ENCODE results near the gene CDK2. TPM values are rescaled to one million over a fixed set of nuclear protein-coding genes. Genes with fewer than 3 reads are reported as not detected.

CDK2 gene
- total RNA-seq, 1 donor from 2014 or later = 26.0 TPM

DNA sequence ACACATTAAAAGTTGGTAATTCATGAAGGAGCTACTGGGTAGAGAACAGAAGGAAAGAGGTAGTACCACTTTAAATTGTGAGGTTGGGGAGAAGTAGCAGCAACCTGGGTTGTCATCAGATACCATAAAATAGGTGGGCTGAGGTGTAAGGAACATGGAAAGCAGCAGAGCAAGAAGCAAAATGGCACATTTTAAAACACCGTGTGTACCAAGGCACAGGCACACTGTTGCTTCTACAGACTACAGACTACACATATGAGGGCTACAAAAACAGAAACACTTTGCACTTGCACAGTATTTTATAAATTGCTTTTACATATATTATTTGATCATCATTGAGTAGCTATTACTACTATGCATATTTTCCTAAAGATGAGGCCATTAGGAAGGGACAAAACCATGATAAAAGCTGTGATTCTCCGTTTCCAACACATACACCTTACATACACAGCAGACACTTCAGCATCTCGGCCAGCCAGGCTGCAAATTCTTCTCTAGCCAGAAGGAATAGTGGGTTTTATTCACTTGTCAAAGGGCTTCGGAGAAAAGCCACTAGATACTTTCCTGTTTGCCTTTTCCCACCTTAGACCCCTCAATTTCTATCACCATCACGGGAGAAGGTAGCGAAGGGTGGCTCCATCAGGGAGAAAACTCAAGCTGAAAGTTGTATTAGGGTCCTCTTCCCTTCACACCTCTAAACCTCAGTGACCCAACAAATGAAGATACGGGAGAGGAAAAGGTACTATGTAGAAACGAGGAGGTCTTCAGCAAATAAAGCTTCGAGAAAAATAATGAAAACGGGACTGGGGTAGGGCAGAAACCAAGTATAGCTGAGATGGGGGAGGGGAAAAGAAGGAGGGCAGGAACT, 40.5 kb upstream of the CDK2 start:
- H3K9me3 ChIP-seq = no peaks in the 10 kb centered on the region
- no peaks in the 10 kb centered on the region for H3K36me3 ChIP-seq
- H3K27ac ChIP-seq = peak overlapping the region; percentile 94
- H3K4me3 ChIP-seq = peak overlapping the region; percentile 69 to 87
- peaks cover 46% of the 10 kb centered on the region for H3K4me1 ChIP-seq
- DNase-seq (ENCODE audit: extremely low spot score in 2 of 2) = no peak
- H3K27me3 ChIP-seq = no peaks in the 10 kb centered on the region
- TF ChIP-seq POLR2A (IDR thresholded peaks at IDR 0.05) (no peak), POLR2AphosphoS5 (IDR thresholded peaks at IDR 0.05; ENCODE audit: insufficient read depth in 1 of 2, low read depth in 1 of 2) (no peak)
- TF ChIP-seq, protein P1, sequence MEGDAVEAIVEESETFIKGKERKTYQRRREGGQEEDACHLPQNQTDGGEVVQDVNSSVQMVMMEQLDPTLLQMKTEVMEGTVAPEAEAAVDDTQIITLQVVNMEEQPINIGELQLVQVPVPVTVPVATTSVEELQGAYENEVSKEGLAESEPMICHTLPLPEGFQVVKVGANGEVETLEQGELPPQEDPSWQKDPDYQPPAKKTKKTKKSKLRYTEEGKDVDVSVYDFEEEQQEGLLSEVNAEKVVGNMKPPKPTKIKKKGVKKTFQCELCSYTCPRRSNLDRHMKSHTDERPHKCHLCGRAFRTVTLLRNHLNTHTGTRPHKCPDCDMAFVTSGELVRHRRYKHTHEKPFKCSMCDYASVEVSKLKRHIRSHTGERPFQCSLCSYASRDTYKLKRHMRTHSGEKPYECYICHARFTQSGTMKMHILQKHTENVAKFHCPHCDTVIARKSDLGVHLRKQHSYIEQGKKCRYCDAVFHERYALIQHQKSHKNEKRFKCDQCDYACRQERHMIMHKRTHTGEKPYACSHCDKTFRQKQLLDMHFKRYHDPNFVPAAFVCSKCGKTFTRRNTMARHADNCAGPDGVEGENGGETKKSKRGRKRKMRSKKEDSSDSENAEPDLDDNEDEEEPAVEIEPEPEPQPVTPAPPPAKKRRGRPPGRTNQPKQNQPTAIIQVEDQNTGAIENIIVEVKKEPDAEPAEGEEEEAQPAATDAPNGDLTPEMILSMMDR (IDR thresholded peaks at IDR 0.05) = no peak
- intact Hi-C loops (cut with DNase I) = no loop called here

DNA sequence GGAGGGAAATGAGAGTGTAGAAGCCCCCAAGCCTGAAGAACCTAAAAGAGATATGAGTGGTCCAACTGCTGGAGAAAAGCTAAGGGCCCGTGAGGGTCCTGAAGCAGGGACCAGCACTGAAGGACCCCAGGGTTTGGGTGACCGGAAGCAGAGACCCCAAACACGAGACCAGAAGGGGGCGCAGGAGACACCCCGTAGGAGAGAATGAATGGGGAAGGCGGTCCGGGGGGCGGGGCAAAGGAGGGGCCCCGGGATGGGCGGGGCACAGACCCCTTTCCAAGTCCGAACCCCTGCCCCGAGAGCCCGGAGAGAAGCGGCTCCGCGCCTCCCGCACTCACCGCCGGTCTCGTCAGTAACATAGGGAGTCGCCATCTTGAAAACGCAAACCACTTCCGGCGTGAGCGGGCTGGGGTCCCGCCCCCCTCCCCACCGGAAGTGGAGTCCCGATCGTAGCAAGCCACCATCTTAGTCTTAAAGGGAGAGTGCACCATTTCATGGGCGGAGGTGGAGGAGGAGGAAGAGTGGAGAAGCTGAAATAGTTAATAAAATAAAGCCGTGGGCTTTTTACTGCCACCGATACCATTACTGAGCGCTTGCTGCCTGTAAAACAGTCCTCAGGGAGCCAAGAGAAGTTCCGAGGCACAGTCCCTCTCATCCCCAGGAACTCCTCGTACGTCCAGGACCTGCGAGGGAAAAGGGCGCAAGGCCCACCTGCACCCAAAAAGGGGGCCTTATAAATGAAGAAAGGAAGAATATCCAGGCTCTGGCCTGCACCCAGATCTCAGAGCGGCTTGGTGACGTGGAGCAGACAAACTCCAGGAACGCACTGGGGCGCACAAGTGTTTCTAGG, 39.7 kb upstream of the CDK2 start:
- H3K9me3 ChIP-seq = no peaks in the 10 kb centered on the region
- H3K4me1 ChIP-seq = peaks cover 48% of the 10 kb centered on the region
- TF ChIP-seq POLR2A (IDR thresholded peaks at IDR 0.05) = peak in 1 of 2 donors; percentile 40
- TF ChIP-seq POLR2AphosphoS5 (IDR thresholded peaks at IDR 0.05; ENCODE audit: insufficient read depth in 1 of 2, low read depth in 1 of 2) = peak; percentile 77 to 82
- TF ChIP-seq, protein P1 (IDR thresholded peaks at IDR 0.05) = peak; percentile 43 to 96 (median 73)
- intact Hi-C loops (cut with DNase I) = no loop called here
- peak overlapping the region; percentile 94 for H3K27ac ChIP-seq
- DNase-seq (ENCODE audit: extremely low spot score in 2 of 2) = peak in 1 of 2 donors; percentile 95
- no peaks in the 10 kb centered on the region for H3K36me3 ChIP-seq
- H3K27me3 ChIP-seq = no peaks in the 10 kb centered on the region
- peak overlapping the region; percentile 69 to 87 for H3K4me3 ChIP-seq

DNA sequence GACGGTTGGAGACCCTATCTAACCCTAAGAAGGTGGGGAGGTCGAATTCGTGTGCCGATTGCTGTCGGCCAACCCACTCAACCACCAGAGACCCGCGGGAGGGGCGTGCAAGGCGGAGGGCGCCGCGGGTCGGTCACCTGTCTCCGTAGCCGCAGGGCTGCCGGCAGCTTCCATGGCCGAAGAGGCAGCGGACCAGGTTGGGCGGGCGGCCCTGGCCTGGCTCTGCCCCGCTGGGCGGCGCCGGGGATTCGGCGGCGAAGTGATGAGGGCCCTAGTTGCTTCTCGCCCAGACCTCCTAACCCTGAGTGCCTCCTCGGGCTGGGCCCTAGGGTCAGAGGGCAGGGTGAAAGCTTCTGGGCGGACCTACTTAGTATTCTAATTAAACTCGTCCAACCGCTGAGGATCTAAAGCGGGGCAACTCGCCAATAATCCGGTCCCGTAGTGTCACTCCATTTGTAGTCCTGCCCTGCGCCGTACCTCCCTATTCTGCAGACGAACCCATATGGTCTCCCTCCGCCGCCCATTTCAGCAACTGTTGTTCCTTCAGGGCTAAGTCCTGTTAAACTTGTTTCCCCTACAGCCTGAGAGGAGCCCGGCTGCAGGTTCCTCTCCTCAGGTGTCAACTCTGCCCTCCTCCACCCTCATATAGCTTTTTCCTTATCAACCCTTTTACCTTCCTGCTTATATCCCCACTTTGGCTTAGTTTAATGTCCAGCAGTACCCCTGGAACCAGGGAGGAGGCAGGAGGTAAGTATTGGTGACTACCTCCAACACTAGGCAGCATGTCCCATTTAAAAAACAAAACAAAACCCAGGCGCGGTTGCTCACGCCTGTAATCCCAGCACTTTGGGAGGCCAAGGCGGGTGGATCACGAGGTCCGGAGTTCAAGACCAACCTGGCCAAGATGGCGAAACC, 38.8 kb upstream of the CDK2 start, which contains the start of gene PYM1:
PYM1 (minus strand) TSS at position 307 of the 915 bp plus-strand sequence; CDS start at position 174, 133 bp downstream.
- intact Hi-C loops (cut with DNase I) = no loop called here
- H3K4me3 ChIP-seq = peak within 1 kb of the TSS; percentile 69 to 87
- TF ChIP-seq POLR2A (IDR thresholded peaks at IDR 0.05) = no peak
- TF ChIP-seq, protein P1 (IDR thresholded peaks at IDR 0.05) = no peak
- TF ChIP-seq POLR2AphosphoS5 (IDR thresholded peaks at IDR 0.05; ENCODE audit: insufficient read depth in 1 of 2, low read depth in 1 of 2) = peak; percentile 32 to 64
- H3K27ac ChIP-seq = peak within 1 kb of the TSS; percentile 94
- peak in 1 of 2 donors; percentile 94 for DNase-seq (ENCODE audit: extremely low spot score in 2 of 2)
- H3K36me3 ChIP-seq = no peaks in the 10 kb centered on the region
- no peaks in the 10 kb centered on the region for H3K9me3 ChIP-seq
- H3K4me1 ChIP-seq = peaks cover 56% of the 10 kb centered on the region
- H3K27me3 ChIP-seq = no peaks in the 10 kb centered on the region

DNA sequence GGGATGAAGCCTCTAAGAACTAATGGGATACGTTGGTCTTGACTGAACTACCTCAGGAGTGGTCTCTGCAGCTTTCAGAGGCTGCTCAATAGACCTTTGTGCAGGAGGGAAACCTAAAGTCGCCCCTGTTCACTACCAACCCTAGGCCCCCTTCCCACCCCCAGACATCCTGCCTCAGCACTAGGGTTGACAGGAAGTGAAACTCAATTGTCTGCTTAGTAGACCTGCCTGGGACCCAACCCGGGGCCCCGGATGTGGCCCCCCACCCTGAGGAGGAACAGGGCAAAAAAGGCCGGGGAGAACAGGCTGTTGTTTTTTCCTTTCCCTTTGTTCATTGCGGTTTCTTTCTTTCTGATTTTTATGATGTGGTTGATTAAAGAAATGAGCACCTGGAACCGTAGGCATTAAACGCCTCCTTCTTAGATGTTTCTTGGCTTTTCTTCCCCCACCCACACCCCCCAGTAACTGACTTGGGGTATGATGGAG, 37.3 kb upstream of the CDK2 start:
- DNase-seq (ENCODE audit: extremely low spot score in 2 of 2) = no peak
- TF ChIP-seq POLR2A (IDR thresholded peaks at IDR 0.05) (no peak), POLR2AphosphoS5 (IDR thresholded peaks at IDR 0.05; ENCODE audit: insufficient read depth in 1 of 2, low read depth in 1 of 2) (no peak)
- TF ChIP-seq, protein P1 (IDR thresholded peaks at IDR 0.05) = no peak
- no peaks in the 10 kb centered on the region for H3K27me3 ChIP-seq
- intact Hi-C loops (cut with DNase I) = no loop called here
- no peak overlapping the region for H3K4me3 ChIP-seq
- H3K36me3 ChIP-seq = no peaks in the 10 kb centered on the region
- H3K9me3 ChIP-seq = no peaks in the 10 kb centered on the region
- peaks cover 71% of the 10 kb centered on the region for H3K4me1 ChIP-seq
- peak overlapping the region; percentile 94 for H3K27ac ChIP-seq
